Prostate gland (tissue), 2 donors: ENCODE results near the gene RBM19. TPM values are rescaled to one million over a fixed set of nuclear protein-coding genes. Genes with fewer than 3 reads are reported as not detected.

Source experiments
- DNase-seq: peaks from one replicate; pipeline ENCODE4 v3.0.0-alpha.2; 2019; ENCODE audit warnings: low spot score
- H3K27ac ChIP-seq, 2 donors: fragments of 200-600 bp; sonication (generic); 2 replicates each; pipeline ENCODE4 v1.5.1; 2017 to 2019
- H3K27me3 ChIP-seq: fragments of 200-600 bp; sonication (generic); replicated peaks from 2 replicates; pipeline ENCODE4 v1.5.1; 2019; ENCODE audit not compliant: insufficient read depth
- H3K36me3 ChIP-seq, 2 donors: fragments of 200-600 bp; sonication (generic); 1 replicate in 1 of 2; 2 replicates in 1 of 2; pipeline versions ENCODE4 v1.5.1 to v1.8.1; 2017 to 2019
- H3K4me1 ChIP-seq: fragments of 200-600 bp; sonication (generic); replicated peaks from 2 replicates; pipeline ENCODE4 v1.5.1; 2019
- H3K4me3 ChIP-seq, 2 donors: fragments of 200-600 bp; sonication (generic); 2 replicates each; pipeline ENCODE4 v1.5.1; 2017 to 2019
- H3K9me3 ChIP-seq: fragments of 200-600 bp; sonication (generic); 2 replicates; pipeline ENCODE4 v1.5.1; 2017
- POLR2A ChIP-seq: fragments of 450-650 bp; IDR thresholded peaks from one replicate; pipeline ENCODE4 v1.6.1; 2016; ENCODE audit warnings: antibody characterized with exemption, mild to moderate bottlenecking
- POLR2AphosphoS5 ChIP-seq: sonication (generic); formaldehyde crosslinking; IDR thresholded peaks from one replicate; pipeline ENCODE4 v1.6.1; 2017; ENCODE audit warnings: antibody characterized with exemption
- WGBS: methylation state at CpG from one replicate; pipeline ENCODE4 v1.1.5; 2018; 5-methylcytosine and 5-hydroxymethylcytosine counted together
- intact Hi-C: fragments of 100-400 bp; cut with DNase I; formaldehyde crosslinking; loops from one replicate; pipeline ENCODE4 v1.14.2; 2022
- total RNA-seq, 2 donors: library from RNA; depleted of rRNA; stranded (reverse); fragments of >200 nt; gene quantifications; one replicate each; pipeline ENCODE4 v1.1.0, GENCODE V29; 2016
- TF ChIP-seq, protein P1 (sequence below), 4 experiments: fragments of 200-600 bp in 2 of 4; fragments of 450-650 bp in 2 of 4; sonication (generic) in 2 of 4; IDR thresholded peaks; 1 replicate in 3 of 4; 2 replicates in 1 of 4; pipeline ENCODE4 v1.5.1; 2016 to 2019; ENCODE audit warnings: antibody characterized with exemption in 4 of 4, mild to moderate bottlenecking in 2 of 4, moderate library complexity in 2 of 4

Gene RBM19
- total RNA-seq, 2 donors from 2014 or later = 27.2 to 49.9 TPM

- 92% methylated on average over 14 of the region's 14 CpGs for WGBS
- Histone ChIP-seq H3K9me3 (no peaks in the 10 kb centered on the region), H3K36me3 (peaks cover 0 to 6% of the 10 kb centered on the region in 2 donors), H3K4me1 (no peaks in the 10 kb centered on the region), H3K27me3 (no peaks in the 10 kb centered on the region), H3K4me3 (no peak overlapping the region), H3K27ac (no peak overlapping the region)
- DNase-seq = no peak
- TF ChIP-seq POLR2AphosphoS5 (no peak), POLR2A (no peak)
- TF ChIP-seq, protein P1, sequence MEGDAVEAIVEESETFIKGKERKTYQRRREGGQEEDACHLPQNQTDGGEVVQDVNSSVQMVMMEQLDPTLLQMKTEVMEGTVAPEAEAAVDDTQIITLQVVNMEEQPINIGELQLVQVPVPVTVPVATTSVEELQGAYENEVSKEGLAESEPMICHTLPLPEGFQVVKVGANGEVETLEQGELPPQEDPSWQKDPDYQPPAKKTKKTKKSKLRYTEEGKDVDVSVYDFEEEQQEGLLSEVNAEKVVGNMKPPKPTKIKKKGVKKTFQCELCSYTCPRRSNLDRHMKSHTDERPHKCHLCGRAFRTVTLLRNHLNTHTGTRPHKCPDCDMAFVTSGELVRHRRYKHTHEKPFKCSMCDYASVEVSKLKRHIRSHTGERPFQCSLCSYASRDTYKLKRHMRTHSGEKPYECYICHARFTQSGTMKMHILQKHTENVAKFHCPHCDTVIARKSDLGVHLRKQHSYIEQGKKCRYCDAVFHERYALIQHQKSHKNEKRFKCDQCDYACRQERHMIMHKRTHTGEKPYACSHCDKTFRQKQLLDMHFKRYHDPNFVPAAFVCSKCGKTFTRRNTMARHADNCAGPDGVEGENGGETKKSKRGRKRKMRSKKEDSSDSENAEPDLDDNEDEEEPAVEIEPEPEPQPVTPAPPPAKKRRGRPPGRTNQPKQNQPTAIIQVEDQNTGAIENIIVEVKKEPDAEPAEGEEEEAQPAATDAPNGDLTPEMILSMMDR (IDR thresholded peaks at IDR 0.05) = no peak
- intact Hi-C loops = loop anchor here (5.0 kb wide), 1 partner anchor 450 kb away; no protein-coding TSS in a partner anchor
These were observed 54.0 kb downstream of the RBM19 start for GRCh38 chr12:113911971-113912759.

- Histone ChIP-seq H3K36me3 (peaks cover 0 to 5% of the 10 kb centered on the region in 2 donors), H3K9me3 (no peaks in the 10 kb centered on the region), H3K4me1 (no peaks in the 10 kb centered on the region), H3K27me3 (no peaks in the 10 kb centered on the region), H3K27ac (no peak overlapping the region), H3K4me3 (no peak overlapping the region)
- no peak for DNase-seq
- 79% methylated on average over 6 of the region's 6 CpGs for WGBS
- TF ChIP-seq POLR2AphosphoS5 (no peak), POLR2A (no peak)
- TF ChIP-seq, protein P1 (IDR thresholded peaks at IDR 0.05) = no peak
- intact Hi-C loops = loop anchor here (5.0 kb wide), 1 partner anchor 449 kb away; no protein-coding TSS in a partner anchor
These were observed 55.3 kb downstream of the RBM19 start for GRCh38 chr12:113910751-113911272.

- H3K36me3 ChIP-seq = peaks cover 0 to 3% of the 10 kb centered on the region in 2 donors
- no peaks in the 10 kb centered on the region for H3K9me3 ChIP-seq
- no peaks in the 10 kb centered on the region for H3K4me1 ChIP-seq
- H3K27ac ChIP-seq = no peak overlapping the region
- 98% methylated on average over 13 of the region's 13 CpGs for WGBS
- H3K4me3 ChIP-seq = no peak overlapping the region
- H3K27me3 ChIP-seq = no peaks in the 10 kb centered on the region
- intact Hi-C loops = loop anchor here (5.0 kb wide), 1 partner anchor 448 kb away; no protein-coding TSS in a partner anchor
- DNase-seq = no peak
- no peak for TF ChIP-seq POLR2A
- TF ChIP-seq POLR2AphosphoS5 = no peak
- TF ChIP-seq, protein P1 (IDR thresholded peaks at IDR 0.05) = no peak
These were observed 56.2 kb downstream of the RBM19 start for GRCh38 chr12:113909776-113910420.

DNA sequence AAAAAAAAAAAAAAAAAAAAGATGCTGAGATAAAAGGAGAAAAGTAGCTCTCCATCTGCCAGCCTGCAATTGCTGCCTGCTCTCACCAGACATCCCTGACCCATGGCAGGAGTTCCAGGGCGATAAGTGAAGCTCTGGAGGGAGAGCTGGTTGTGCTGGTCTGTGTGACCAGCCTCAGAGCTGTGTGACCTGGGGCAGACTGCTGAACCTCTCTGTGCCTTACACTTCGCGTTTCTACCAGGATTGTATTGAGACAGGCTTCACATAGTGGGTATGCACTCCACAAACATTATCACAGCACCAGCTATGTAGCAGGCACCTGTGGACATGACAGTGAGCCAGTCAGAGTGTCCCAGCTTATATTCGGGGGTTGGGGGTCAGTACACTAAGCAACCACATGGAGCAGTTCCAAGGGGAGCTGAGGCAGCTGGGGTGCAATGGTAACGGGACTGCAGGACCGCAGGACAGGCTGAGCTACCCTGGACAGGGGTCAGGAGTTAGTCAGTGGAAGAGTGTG is 57.5 kb downstream of the RBM19 start:
- Histone ChIP-seq H3K27me3 (no peaks in the 10 kb centered on the region), H3K9me3 (no peaks in the 10 kb centered on the region), H3K27ac (no peak overlapping the region), H3K4me3 (no peak overlapping the region), H3K36me3 (peaks cover 0 to 3% of the 10 kb centered on the region in 2 donors), H3K4me1 (no peaks in the 10 kb centered on the region)
- no peak for DNase-seq
- intact Hi-C loops = no loop called here
- WGBS = 96% methylated on average over 6 of the region's 6 CpGs
- TF ChIP-seq, protein P1 (IDR thresholded peaks at IDR 0.05) = no peak
- TF ChIP-seq POLR2A (no peak), POLR2AphosphoS5 (no peak)
